Transverse colon (tissue), 4 donors: ENCODE data around the gene KCNQ1OT1. TPM values are rescaled to one million over a fixed set of nuclear protein-coding genes. Genes with fewer than 3 reads are reported as not detected.

Source experiments
- DNase-seq: peaks from one replicate; pipeline ENCODE4 v3.0.0-alpha.2; 2019
- H3K27ac ChIP-seq, 4 donors: fragments of 200-600 bp; sonication (generic); 2 replicates each; pipeline ENCODE4 v1.5.1; 2016 to 2018; ENCODE audit warnings: inconsistent platforms in 4 of 4
- H3K27me3 ChIP-seq: fragments of 200-600 bp; sonication (generic); 2 replicates; pipeline ENCODE4 v1.5.1; 2017; ENCODE audit warnings: inconsistent platforms
- H3K36me3 ChIP-seq, 4 donors: fragments of 200-600 bp; sonication (generic); 2 replicates each; pipeline ENCODE4 v1.5.1; 2017 to 2019; ENCODE audit warnings: inconsistent platforms in 4 of 4
- H3K4me1 ChIP-seq, 4 donors: fragments of 200-600 bp; sonication (generic); 2 replicates each; pipeline ENCODE4 v1.5.1; 2017 to 2020; ENCODE audit warnings: inconsistent platforms in 4 of 4
- H3K4me3 ChIP-seq, 4 donors: fragments of 200-600 bp; sonication (generic); 1 replicate in 1 of 4; 2 replicates in 3 of 4; pipeline versions ENCODE4 v1.5.1 to v1.6.1; 2017 to 2019; ENCODE audit warnings: inconsistent platforms in 4 of 4
- H3K9me3 ChIP-seq, 2 donors: fragments of 200-600 bp; sonication (generic); 2 replicates each; pipeline ENCODE4 v1.5.1; 2017 to 2019; ENCODE audit warnings: inconsistent platforms in 2 of 2
- EP300 ChIP-seq: sonication (generic); formaldehyde crosslinking; IDR thresholded peaks from one replicate; pipeline ENCODE4 v1.6.1; 2017; ENCODE audit warnings: antibody characterized with exemption, low read depth
- POLR2A ChIP-seq: fragments of 450-650 bp; IDR thresholded peaks from one replicate; pipeline ENCODE4 v1.6.1; 2016; ENCODE audit warnings: antibody characterized with exemption, mild to moderate bottlenecking, moderate library complexity
- POLR2AphosphoS5 ChIP-seq, 3 donors: sonication (generic); formaldehyde crosslinking; IDR thresholded peaks; one replicate each; pipeline ENCODE4 v1.6.1; 2016; ENCODE audit warnings: antibody characterized with exemption in 3 of 3
- WGBS, 2 donors: methylation state at CpG; one replicate each; pipeline ENCODE4 v1.1.5; 2018; ENCODE audit warnings: low coverage in 1 of 2; 5-methylcytosine and 5-hydroxymethylcytosine counted together
- in situ Hi-C, 4 donors: fragments of 200-750 bp; cut with MboI; loops; one replicate each; pipeline versions ENCODE4 v1.15.0 to v1.15.1; 2017; ENCODE audit warnings: low sequenced_read_pairs in 3 of 4, low pct_ligation_motif_present in 1 of 4, low pct_unique_long_range_greater_than_20kb in 1 of 4
- intact Hi-C: fragments of 100-400 bp; cut with DNase I; formaldehyde crosslinking; loops from one replicate; pipeline ENCODE4 v1.15.1; 2023; ENCODE audit warnings: low total_unique reads
- total RNA-seq, 4 donors: library from RNA; depleted of rRNA; stranded (reverse); fragments of >200 nt; gene quantifications; one replicate each; pipeline ENCODE4 v1.1.0, GENCODE V29; 2016
- TF ChIP-seq, protein P1 (sequence below), 5 experiments: fragments of 200-600 bp in 3 of 5; fragments of 450-650 bp in 2 of 5; sonication (generic) in 3 of 5; IDR thresholded peaks; 1 replicate in 2 of 5; 2 replicates in 3 of 5; pipeline ENCODE4 v1.5.1; 2016 to 2017; ENCODE audit warnings: antibody characterized with exemption in 5 of 5, inconsistent platforms in 3 of 5, mild to moderate bottlenecking in 2 of 5, moderate library complexity in 1 of 5

Gene KCNQ1OT1
- total RNA-seq, 4 donors from 2014 or later: 1.5 to 5.0 (median 1.9) TPM

DNA sequence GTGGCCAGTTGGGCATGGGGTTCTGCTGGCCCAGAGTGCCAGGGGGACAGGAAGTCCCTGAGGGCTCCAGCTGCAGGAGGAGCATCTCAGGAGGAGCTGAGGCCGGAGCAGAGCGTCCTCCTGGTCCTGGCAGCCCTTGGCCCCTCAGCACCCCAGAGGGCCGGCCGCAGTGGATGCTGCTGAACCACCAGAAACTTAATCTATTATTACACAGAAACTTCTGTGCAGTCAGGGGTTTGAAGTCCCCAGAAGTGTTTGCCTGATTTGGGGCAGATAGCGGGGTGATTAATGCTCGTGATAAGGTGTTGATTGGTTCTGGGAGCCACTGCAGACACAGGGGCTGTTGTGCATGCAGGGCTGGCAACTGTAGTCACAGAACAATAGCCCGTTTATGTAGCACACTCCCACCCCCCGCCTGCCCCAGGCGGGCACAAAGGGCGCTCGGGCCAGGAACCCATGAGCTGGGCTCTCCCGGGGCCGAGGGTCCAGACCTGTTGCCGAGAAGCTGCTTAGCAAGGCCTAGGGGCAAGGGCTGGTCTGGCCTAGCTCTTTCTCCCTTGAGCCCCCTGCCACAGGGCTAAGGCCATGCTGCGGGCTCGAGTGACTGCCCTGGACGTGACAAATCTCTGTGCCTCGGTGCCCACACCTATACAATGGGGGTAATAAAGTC, 29.0 kb upstream of the KCNQ1OT1 start:
- intact Hi-C loops (no loop called here), in situ Hi-C loops (no loop called here)
- TF ChIP-seq, protein P1, sequence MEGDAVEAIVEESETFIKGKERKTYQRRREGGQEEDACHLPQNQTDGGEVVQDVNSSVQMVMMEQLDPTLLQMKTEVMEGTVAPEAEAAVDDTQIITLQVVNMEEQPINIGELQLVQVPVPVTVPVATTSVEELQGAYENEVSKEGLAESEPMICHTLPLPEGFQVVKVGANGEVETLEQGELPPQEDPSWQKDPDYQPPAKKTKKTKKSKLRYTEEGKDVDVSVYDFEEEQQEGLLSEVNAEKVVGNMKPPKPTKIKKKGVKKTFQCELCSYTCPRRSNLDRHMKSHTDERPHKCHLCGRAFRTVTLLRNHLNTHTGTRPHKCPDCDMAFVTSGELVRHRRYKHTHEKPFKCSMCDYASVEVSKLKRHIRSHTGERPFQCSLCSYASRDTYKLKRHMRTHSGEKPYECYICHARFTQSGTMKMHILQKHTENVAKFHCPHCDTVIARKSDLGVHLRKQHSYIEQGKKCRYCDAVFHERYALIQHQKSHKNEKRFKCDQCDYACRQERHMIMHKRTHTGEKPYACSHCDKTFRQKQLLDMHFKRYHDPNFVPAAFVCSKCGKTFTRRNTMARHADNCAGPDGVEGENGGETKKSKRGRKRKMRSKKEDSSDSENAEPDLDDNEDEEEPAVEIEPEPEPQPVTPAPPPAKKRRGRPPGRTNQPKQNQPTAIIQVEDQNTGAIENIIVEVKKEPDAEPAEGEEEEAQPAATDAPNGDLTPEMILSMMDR (IDR thresholded peaks at IDR 0.05): no peak
- no peak for TF ChIP-seq POLR2A
- TF ChIP-seq POLR2AphosphoS5 (IDR thresholded peaks at IDR 0.05): no peak
- no peak for TF ChIP-seq EP300
- H3K36me3 ChIP-seq: no peaks in the 10 kb centered on the region
- H3K9me3 ChIP-seq: no peaks in the 10 kb centered on the region
- H3K4me1 ChIP-seq: no peaks in the 10 kb centered on the region
- H3K4me3 ChIP-seq: no peak overlapping the region
- 93% methylated on average over 18 of the region's 18 CpGs; no CpG with 5 or more reads in 1 of the 2 donors for WGBS, 2 donors
- H3K27me3 ChIP-seq: no peaks in the 10 kb centered on the region
- no peak overlapping the region for H3K27ac ChIP-seq
- no peak for DNase-seq

DNA sequence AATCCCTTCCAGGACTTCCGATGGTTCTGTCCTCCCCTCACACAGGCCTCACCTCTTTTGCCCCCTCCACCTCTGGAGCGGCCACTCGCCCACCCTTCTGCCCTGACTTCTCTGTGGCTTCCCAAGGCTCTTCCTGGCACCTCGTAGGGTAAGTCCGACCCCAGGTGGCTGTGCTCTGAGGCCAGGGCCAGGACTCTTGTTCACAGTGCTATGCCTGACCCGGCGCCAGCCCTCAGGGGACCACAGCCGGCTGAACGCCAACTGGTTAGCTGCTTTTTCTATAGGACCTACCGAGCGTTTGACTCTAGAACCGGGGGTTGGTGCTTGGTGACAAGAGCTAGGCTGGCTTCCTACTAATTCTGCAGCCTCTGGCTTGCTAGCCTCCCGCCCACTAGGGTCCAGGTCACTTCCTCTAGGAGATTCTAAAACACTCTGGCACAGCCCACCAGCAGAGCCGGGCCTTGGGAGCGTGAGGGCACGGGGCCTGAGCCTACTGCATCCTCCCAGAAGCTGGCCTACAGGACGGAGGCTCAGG, 28.4 kb upstream of the KCNQ1OT1 start:
- no peak for TF ChIP-seq POLR2A
- TF ChIP-seq EP300: no peak
- TF ChIP-seq, protein P1 (IDR thresholded peaks at IDR 0.05): no peak
- TF ChIP-seq POLR2AphosphoS5 (IDR thresholded peaks at IDR 0.05): no peak
- Histone ChIP-seq H3K27ac (no peak overlapping the region), H3K4me1 (no peaks in the 10 kb centered on the region), H3K36me3 (no peaks in the 10 kb centered on the region), H3K9me3 (no peaks in the 10 kb centered on the region), H3K27me3 (no peaks in the 10 kb centered on the region), H3K4me3 (no peak overlapping the region)
- 86 to 100% methylated on average over 1 to 17 of the region's 17 CpGs for WGBS, 2 donors
- DNase-seq: no peak
- intact Hi-C loops: no loop called here
- in situ Hi-C loops: no loop called here

DNA sequence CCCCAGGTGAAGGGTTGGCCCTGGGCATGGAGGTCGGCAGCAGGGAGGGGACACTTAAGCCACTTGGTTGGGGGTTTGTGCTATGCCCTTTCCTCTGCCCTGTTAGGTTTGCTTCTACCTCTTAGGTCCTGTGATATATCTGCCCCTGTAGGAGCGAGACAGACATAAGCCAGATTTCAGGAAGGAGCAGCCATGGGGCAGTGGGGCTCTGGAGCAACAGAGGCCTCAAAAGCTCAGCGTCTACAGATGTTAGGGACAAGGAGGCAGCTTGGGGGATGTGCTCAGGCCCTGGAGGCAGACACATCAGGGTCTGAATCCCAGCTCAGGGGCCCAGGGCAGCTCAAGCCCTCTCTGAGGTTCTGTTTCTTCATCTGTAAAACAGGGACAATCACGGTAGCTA, 27.2 kb upstream of the KCNQ1OT1 start:
- no peaks in the 10 kb centered on the region for H3K4me1 ChIP-seq
- H3K27me3 ChIP-seq: no peaks in the 10 kb centered on the region
- no peak for TF ChIP-seq POLR2A
- no peak for TF ChIP-seq EP300
- 80 to 88% methylated on average over 1 to 4 of the region's 4 CpGs for whole genome bisulfite sequencing, 2 donors
- in situ Hi-C loops: no loop called here
- intact Hi-C loops: no loop called here
- no peaks in the 10 kb centered on the region for H3K9me3 ChIP-seq
- no peak for DNase-seq
- no peak overlapping the region for H3K27ac ChIP-seq
- H3K36me3 ChIP-seq: no peaks in the 10 kb centered on the region
- H3K4me3 ChIP-seq: no peak overlapping the region

DNA sequence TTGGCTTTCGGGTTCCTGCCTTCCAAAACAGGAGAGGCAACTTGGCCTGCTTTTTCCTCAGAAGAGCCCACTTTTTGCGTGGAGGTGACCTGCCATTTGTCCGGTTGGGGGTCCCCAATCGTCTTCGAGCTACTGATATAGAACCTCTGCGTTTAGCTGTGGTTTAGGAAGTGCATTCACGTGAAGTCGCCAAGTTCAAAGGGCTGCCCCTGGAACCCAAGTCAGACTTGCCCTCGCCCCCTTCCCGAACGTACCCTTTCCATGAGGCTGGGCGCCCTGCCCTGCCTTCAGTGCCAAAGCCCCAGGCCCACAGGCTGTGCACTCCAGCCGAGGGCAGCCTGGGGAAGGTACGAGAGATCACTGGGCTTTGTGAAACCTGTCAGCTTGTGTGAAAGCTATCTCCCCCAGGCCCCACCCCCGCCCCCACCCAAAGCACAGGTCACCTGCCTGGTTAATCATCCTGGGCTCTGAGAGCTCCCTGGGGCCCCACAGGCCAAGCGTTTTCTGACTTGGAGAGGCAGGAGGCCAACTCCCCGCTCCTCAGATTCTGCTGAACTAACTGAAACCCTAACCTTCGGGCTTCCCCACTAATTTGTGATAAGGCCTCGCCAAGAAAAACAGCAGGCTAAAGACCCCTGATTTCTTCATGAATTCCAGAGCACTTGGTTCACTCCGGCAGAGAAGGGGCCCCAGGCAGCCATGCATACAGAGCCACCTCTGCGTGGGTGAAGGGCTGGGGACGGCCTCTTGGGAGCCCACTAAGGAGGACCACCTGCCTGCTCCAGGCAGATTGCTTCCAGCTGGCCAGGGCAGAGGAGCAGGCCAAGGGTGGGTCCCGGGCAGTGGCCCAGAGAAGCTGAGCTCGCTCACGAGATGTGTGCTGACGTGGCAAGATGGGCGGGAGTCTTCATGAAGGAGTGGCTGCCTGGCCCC, 25.8 kb upstream of the KCNQ1OT1 start:
- in situ Hi-C loops (no loop called here), intact Hi-C loops (no loop called here)
- no peak for TF ChIP-seq POLR2A
- TF ChIP-seq, protein P1 (IDR thresholded peaks at IDR 0.05): no peak
- TF ChIP-seq POLR2AphosphoS5 (IDR thresholded peaks at IDR 0.05): no peak
- no peak for TF ChIP-seq EP300
- no peaks in the 10 kb centered on the region for H3K36me3 ChIP-seq
- H3K4me1 ChIP-seq: no peaks in the 10 kb centered on the region
- WGBS, 2 donors: 59 to 86% methylated on average over 10 to 27 of the region's 27 CpGs
- H3K27ac ChIP-seq: no peak overlapping the region
- no peak for DNase-seq
- no peaks in the 10 kb centered on the region for H3K27me3 ChIP-seq
- no peak overlapping the region for H3K4me3 ChIP-seq
- no peaks in the 10 kb centered on the region for H3K9me3 ChIP-seq
